ENCODE data around the gene SPANXN1. TPM values are rescaled to one million over a fixed set of nuclear protein-coding genes. Genes with fewer than 3 reads are reported as not detected.
"Not testable (repeated sequence)": the region's sequence is repeated elsewhere in the genome, so short reads cannot be mapped to it uniquely, and the experiment has no call there.

Gene SPANXN1, protein sequence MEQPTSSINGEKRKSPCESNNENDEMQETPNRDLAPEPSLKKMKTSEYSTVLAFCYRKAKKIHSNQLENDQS
- total RNA-seq (2014; rRNA removed; shearing (Covaris generic)) = not detected in 2 replicates

DNA sequence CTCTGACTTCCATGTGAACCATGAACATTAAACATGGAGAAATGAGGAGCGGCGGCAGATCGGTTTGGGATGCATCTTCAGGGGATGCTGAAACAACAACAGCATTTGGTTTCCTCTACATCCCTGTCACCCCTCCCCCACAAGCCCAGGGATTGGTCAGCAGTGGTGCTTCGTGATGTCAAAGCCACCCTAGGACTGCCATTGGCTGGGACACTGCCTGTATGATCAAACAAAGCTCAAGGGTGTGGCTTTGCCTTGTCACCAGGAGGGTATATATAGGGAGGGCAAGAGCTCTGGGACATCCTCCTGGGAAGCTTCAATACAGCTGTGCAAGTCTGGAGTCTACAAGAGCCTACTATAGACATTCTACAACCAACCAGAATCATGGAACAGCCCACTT is at the start of gene SPANXN1:
SPANXN1 (plus strand) TSS at position 301 of the 400 bp plus-strand sequence; CDS start at position 385, 84 bp downstream.
- not testable (repeated sequence) for DNase-seq (ENCODE audit: low read depth)

DNA sequence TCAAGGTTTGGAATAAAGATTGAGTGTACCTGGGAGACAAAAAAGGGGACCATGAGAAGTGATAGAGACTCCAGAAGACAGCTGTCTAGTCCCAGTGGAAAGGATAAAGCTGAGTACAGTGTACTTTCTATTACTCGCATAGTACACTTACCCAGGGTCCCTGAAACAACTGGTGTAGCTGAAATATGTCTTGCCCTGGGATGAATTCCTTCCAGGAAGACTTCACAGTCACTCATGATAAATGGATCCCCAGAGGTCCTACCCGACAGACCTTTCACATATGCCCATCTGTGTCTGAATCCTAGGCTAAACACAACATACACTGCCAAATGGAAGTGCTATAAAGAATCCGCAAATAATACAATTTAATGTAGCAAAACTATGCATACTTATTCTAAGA is 48.2 kb upstream of the SPANXN1 start:
- DNase-seq (ENCODE audit: low read depth) = no peak

GRCh38 chrX:145213504-145213903 is 33.8 kb upstream of the SPANXN1 start:
- DNase-seq (ENCODE audit: low read depth) = peak; percentile 1

- DNase-seq (ENCODE audit: low read depth) = no peak
Measured at GRCh38 chrX:145292218-145292617, 44.9 kb downstream of the SPANXN1 start.
